ENCODE data around the gene NSRP1. TPM values are rescaled to one million over a fixed set of nuclear protein-coding genes. Genes with fewer than 3 reads are reported as not detected.
"Not testable (repeated sequence)": the region's sequence is repeated elsewhere in the genome, so short reads cannot be mapped to it uniquely, and the experiment has no call there.

NSRP1 gene
- total RNA-seq, 4 donors from 2014 or later: 18.7 to 33.5 (median 22.8) TPM

DNA sequence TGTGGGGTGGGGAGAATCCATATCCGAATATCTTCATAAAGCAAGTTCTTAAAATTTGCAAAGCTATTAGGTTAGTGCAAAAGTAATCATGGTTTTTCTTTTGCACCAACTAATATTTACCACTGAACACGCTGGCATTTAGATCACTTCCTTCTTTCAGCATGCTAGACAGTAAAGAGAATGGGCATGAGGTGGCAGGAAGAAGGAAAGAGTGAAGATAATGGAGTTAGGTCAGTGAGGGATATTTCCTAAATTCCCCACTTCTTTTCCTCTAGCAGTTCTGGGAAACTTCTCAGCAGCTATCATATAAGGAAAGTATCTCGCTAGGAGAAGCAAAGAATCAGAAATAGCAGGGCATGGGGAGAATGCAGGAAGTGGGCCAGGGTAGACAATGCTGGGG lies 79.9 kb downstream of the NSRP1 start:
- 74% methylated on average over 3 of the region's 3 CpGs for WGBS
- Histone ChIP-seq H3K27me3 (no peaks in the 10 kb centered on the region), H3K36me3 (no peaks in the 10 kb centered on the region), H3K27ac (no peak overlapping the region), H3K4me1 (no peaks in the 10 kb centered on the region), H3K4me3 (no peak overlapping the region), H3K9me3 (no peaks in the 10 kb centered on the region)
- DNase-seq (ENCODE audit: low spot score in 2 of 2): no peak
- TF ChIP-seq EP300 (IDR thresholded peaks at IDR 0.05): no peak
- TF ChIP-seq POLR2A (IDR thresholded peaks at IDR 0.05): no peak
- TF ChIP-seq POLR2AphosphoS5 (IDR thresholded peaks at IDR 0.05): no peak
- TF ChIP-seq, protein P1, sequence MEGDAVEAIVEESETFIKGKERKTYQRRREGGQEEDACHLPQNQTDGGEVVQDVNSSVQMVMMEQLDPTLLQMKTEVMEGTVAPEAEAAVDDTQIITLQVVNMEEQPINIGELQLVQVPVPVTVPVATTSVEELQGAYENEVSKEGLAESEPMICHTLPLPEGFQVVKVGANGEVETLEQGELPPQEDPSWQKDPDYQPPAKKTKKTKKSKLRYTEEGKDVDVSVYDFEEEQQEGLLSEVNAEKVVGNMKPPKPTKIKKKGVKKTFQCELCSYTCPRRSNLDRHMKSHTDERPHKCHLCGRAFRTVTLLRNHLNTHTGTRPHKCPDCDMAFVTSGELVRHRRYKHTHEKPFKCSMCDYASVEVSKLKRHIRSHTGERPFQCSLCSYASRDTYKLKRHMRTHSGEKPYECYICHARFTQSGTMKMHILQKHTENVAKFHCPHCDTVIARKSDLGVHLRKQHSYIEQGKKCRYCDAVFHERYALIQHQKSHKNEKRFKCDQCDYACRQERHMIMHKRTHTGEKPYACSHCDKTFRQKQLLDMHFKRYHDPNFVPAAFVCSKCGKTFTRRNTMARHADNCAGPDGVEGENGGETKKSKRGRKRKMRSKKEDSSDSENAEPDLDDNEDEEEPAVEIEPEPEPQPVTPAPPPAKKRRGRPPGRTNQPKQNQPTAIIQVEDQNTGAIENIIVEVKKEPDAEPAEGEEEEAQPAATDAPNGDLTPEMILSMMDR (IDR thresholded peaks at IDR 0.05): no peak

DNA sequence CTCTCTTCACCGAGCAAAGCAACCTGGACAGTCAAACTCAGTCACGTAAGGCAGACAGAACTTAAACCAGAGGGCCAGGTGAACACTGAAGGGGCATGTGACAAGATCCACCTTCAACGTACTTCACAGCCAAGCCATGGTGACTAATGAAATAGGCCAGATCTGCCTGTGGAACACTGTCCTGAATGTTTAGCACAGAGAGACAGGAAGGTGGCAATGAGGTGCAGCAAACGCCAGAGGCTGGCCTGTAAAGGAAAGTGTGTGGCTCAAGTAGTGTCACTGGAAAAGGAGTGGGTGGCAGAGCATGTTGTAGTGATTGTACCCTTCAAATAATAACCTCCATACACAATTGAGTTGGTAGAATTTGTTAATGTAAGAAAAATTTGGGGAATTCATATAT lies 80.8 kb downstream of the NSRP1 start:
- no peaks in the 10 kb centered on the region for H3K27me3 ChIP-seq
- WGBS: 85% methylated on average over 4 of the region's 4 CpGs
- DNase-seq (ENCODE audit: low spot score in 2 of 2): no peak
- no peak overlapping the region for H3K4me3 ChIP-seq
- no peak overlapping the region for H3K27ac ChIP-seq
- H3K36me3 ChIP-seq: no peaks in the 10 kb centered on the region
- TF ChIP-seq POLR2AphosphoS5 (IDR thresholded peaks at IDR 0.05): no peak
- no peaks in the 10 kb centered on the region for H3K4me1 ChIP-seq
- no peaks in the 10 kb centered on the region for H3K9me3 ChIP-seq

DNA sequence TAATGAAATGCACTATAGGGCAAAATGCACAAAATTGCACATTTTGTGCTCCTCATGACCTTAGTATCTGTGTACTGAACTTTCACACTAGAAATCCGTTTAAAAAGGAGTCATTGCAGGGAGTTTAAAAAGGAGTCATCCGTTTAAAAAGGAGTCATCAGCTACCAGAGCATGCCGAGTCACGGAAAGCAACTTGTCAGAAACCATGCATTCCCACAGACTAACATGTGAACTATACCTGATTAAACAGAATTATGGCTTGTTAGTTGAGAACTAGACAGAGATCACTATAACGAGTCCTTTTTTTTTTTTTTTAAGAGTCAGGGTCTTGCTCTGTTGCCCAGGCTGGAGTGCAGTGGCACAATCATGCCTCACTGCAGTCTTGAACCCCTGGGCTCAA lies 83.0 kb downstream of the NSRP1 start:
- Histone ChIP-seq H3K27me3 (no peaks in the 10 kb centered on the region), H3K4me3 (no peak overlapping the region), H3K4me1 (no peaks in the 10 kb centered on the region), H3K9me3 (no peaks in the 10 kb centered on the region), H3K27ac (no peak overlapping the region), H3K36me3 (no peaks in the 10 kb centered on the region)
- no peak for TF ChIP-seq POLR2A (IDR thresholded peaks at IDR 0.05)
- TF ChIP-seq, protein P1 (IDR thresholded peaks at IDR 0.05): no peak
- no peak for TF ChIP-seq POLR2AphosphoS5 (IDR thresholded peaks at IDR 0.05)
- DNase-seq (ENCODE audit: low spot score in 2 of 2): no peak
- WGBS: 85% methylated on average over 5 of the region's 5 CpGs

DNA sequence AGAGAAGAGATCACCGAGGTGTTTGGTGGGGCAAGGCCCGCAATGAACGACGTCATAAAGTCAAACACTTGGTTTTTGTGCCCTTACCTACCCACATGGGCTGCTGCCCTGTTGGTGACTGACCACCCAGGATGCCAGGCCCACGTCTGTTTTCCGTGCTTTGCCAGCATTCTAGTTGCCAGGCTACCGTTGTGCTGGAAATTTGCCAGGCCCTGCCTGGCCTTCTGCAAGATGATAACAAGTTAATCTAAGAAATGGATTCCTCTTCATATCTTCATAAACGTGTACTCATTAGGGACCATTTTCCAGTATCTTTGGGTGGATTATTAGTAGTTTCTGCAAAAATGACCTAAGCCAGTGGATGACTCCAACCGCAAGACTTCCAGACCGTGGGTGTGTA lies 83.5 kb downstream of the NSRP1 start:
- H3K4me1 ChIP-seq: no peaks in the 10 kb centered on the region
- TF ChIP-seq EP300 (IDR thresholded peaks at IDR 0.05) (no peak), POLR2A (IDR thresholded peaks at IDR 0.05) (no peak), POLR2AphosphoS5 (IDR thresholded peaks at IDR 0.05) (no peak)
- TF ChIP-seq, protein P1 (IDR thresholded peaks at IDR 0.05): no peak
- no peaks in the 10 kb centered on the region for H3K36me3 ChIP-seq
- H3K9me3 ChIP-seq: no peaks in the 10 kb centered on the region
- no peak overlapping the region for H3K4me3 ChIP-seq
- no peak for DNase-seq (ENCODE audit: low spot score in 2 of 2)
- H3K27ac ChIP-seq: no peak overlapping the region
- WGBS: 81% methylated on average over 10 of the region's 10 CpGs
- H3K27me3 ChIP-seq: no peaks in the 10 kb centered on the region

DNA sequence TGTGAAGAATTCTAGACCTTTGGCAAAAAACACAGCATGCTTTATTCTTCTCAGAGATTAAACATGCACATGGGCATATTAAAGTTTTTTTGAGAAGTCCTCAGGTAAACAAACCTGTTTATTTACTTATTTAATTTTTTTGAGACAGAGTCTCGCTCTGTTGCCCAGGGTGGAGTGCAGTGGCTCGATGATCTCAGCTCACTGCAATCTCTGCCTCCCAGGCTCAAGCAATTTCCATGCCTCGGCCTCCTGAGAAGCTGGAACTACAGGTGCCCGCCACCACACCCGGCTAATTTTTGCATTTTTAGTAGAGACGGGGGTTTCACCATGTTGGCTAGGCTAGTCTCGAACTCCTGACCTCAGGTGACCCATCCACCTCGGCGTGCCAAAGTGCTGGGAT lies 84.0 kb downstream of the NSRP1 start:
- not testable (repeated sequence) for H3K27me3 ChIP-seq; DNase-seq (ENCODE audit: low spot score in 2 of 2); H3K4me3 ChIP-seq; H3K27ac ChIP-seq; H3K4me1 ChIP-seq; H3K36me3 ChIP-seq; H3K9me3 ChIP-seq
- WGBS: 88% methylated on average over 8 of the region's 9 CpGs

DNA sequence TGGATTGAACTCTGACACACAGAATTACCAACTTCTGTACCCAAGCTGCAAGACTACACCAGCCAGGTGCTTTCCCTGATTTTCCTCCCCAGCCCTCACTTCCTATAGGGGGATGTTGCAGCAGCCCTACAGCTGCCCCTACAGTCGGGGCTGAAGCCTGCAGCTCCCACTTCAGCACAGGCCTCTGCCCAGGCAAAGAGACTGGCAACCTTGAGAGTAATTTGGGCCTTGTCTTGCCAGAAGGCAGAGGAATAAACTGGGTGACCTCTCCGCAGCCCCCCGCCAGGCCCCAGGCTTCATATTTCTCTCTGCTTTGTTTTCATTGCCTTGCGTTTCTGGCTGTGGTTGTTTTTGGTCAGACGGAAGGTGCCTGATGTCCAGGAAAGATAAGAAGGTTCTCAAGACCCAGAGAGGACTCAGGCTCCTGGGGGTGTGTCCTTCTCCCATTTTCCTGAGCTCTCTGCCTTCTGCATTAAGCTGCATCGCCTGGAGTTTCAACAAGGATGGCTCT lies 86.9 kb downstream of the NSRP1 start:
- Histone ChIP-seq H3K27ac (no peak overlapping the region), H3K9me3 (no peaks in the 10 kb centered on the region), H3K4me1 (no peaks in the 10 kb centered on the region), H3K27me3 (peaks cover 3% of the 10 kb centered on the region), H3K36me3 (no peaks in the 10 kb centered on the region), H3K4me3 (no peak overlapping the region)
- DNase-seq (ENCODE audit: low spot score in 2 of 2): peak in 1 of 2 donors; percentile 44
- TF ChIP-seq POLR2A (IDR thresholded peaks at IDR 0.05) (no peak), EP300 (IDR thresholded peaks at IDR 0.05) (no peak), POLR2AphosphoS5 (IDR thresholded peaks at IDR 0.05) (no peak)
- TF ChIP-seq, protein P1 (IDR thresholded peaks at IDR 0.05): no peak
- WGBS: 79% methylated on average over 6 of the region's 6 CpGs
